Smooth muscle cell (in vitro differentiated cells): ENCODE data around the gene ZBTB7C. TPM values are rescaled to one million over a fixed set of nuclear protein-coding genes. Genes with fewer than 3 reads are reported as not detected.

ENCODE experiments used
- DNase-seq: peaks from one replicate; lab custom pipeline; 2025; ENCODE audit not compliant: unreplicated experiment; lab: John Stamatoyannopoulos, UW
- H2AFZ ChIP-seq: fragments of 200-600 bp; sonication (generic); 2 replicates; pipeline ENCODE4 v1.6.0; 2016; ENCODE audit warnings: antibody characterized with exemption, low read depth, mild to moderate bottlenecking
- H3F3A ChIP-seq: fragments of 200-600 bp; sonication (generic); 2 replicates; pipeline ENCODE4 v1.6.0; 2017; ENCODE audit warnings: antibody characterized with exemption, low read depth
- H3K27ac ChIP-seq: fragments of 200-600 bp; sonication (generic); 2 replicates; pipeline ENCODE4 v1.5.1; 2016; ENCODE audit warnings: low read depth, mild to moderate bottlenecking
- H3K27me3 ChIP-seq: fragments of 200-600 bp; sonication (generic); 2 replicates; pipeline ENCODE4 v1.6.1; 2016; ENCODE audit warnings: low read depth, mild to moderate bottlenecking
- H3K36me3 ChIP-seq: fragments of 200-600 bp; sonication (generic); 2 replicates; pipeline ENCODE4 v1.5.1; 2016; ENCODE audit warnings: low read depth
- H3K4me1 ChIP-seq: fragments of 200-600 bp; sonication (generic); 2 replicates; pipeline ENCODE4 v1.5.1; 2016; ENCODE audit warnings: low read depth
- H3K4me2 ChIP-seq: fragments of 200-600 bp; sonication (generic); 2 replicates; pipeline ENCODE4 v1.6.0; 2016; ENCODE audit warnings: mild to moderate bottlenecking
- H3K4me3 ChIP-seq: fragments of 200-600 bp; sonication (generic); 2 replicates; pipeline ENCODE4 v1.5.1; 2016; ENCODE audit warnings: mild to moderate bottlenecking
- H3K79me2 ChIP-seq: fragments of 200-600 bp; sonication (generic); 2 replicates; pipeline ENCODE4 v1.6.0; 2016; ENCODE audit warnings: low read depth, mild to moderate bottlenecking
- H3K9ac ChIP-seq: fragments of 200-600 bp; sonication (generic); 2 replicates; pipeline ENCODE4 v1.6.0; 2016; ENCODE audit warnings: low read depth
- H3K9me3 ChIP-seq: fragments of 200-600 bp; sonication (generic); replicated peaks from 2 replicates; pipeline ENCODE4 v1.5.1; 2016; ENCODE audit warnings: low read depth
- H4K20me1 ChIP-seq: fragments of 200-600 bp; sonication (generic); 2 replicates; pipeline ENCODE4 v1.6.0; 2016; ENCODE audit warnings: low read depth
- WGBS: methylation state at CpG from one replicate; pipeline ENCODE4 v1.1.7; 2016; ENCODE audit warnings: low lambda C conversion rate; 5-methylcytosine and 5-hydroxymethylcytosine counted together
- polyA plus RNA-seq: library from polyadenylated mRNA; unstranded; fragments of >200 nt; fragmentation: Nextera tagmentation; extraction: Ambion mirVana; gene quantifications from 2 replicates; pipeline ENCODE4 v1.2.1, GENCODE V29; 2016
- total RNA-seq: library from RNA; depleted of rRNA; stranded (reverse); fragments of >200 nt; gene quantifications from 2 replicates; pipeline ENCODE4 v1.2.3, GENCODE V29; 2014
- TF ChIP-seq, protein P1 (sequence below): fragments of 200-600 bp; sonication (generic); IDR thresholded peaks from 2 replicates; pipeline ENCODE4 v1.5.1; 2017; ENCODE audit warnings: borderline replicate concordance, mild to moderate bottlenecking, antibody characterized with exemption; ENCODE audit not compliant: insufficient read depth, poor library complexity, severe bottlenecking

The ZBTB7C gene
- total and polyA plus RNA-seq, 2 experiments from 2014 or later, result 0.48 to 0.63 TPM

DNA sequence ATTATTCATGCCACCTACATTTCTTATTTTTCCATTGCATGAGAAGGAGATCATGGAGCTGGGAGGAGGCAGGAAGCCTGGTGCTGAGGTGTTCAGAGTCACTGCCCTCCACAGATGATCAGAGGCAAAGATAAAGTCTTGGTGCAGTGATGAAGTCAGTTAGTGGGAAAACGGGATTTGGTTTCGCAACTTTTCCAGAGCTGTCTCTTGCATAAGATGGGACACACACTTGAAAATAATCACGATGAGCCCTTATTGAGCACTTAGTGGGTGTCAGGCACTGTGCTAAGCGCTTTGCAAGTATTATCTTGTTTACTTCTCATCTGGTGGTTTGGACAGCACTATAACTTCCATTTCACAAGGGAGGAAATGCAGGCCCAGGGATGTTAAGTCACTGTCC is 256.6 kb downstream of the ZBTB7C start:
- TF ChIP-seq, protein P1, sequence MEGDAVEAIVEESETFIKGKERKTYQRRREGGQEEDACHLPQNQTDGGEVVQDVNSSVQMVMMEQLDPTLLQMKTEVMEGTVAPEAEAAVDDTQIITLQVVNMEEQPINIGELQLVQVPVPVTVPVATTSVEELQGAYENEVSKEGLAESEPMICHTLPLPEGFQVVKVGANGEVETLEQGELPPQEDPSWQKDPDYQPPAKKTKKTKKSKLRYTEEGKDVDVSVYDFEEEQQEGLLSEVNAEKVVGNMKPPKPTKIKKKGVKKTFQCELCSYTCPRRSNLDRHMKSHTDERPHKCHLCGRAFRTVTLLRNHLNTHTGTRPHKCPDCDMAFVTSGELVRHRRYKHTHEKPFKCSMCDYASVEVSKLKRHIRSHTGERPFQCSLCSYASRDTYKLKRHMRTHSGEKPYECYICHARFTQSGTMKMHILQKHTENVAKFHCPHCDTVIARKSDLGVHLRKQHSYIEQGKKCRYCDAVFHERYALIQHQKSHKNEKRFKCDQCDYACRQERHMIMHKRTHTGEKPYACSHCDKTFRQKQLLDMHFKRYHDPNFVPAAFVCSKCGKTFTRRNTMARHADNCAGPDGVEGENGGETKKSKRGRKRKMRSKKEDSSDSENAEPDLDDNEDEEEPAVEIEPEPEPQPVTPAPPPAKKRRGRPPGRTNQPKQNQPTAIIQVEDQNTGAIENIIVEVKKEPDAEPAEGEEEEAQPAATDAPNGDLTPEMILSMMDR, result no peak
- no peaks in the 10 kb centered on the region for H3K36me3 ChIP-seq
- no peak overlapping the region for H3K4me3 ChIP-seq
- no peaks in the 10 kb centered on the region for H3K9me3 ChIP-seq
- no peaks in the 10 kb centered on the region for H3K4me1 ChIP-seq
- no peaks in the 10 kb centered on the region for H4K20me1 ChIP-seq
- H3F3A ChIP-seq, result no peaks in the 10 kb centered on the region
- no peaks in the 10 kb centered on the region for H3K27me3 ChIP-seq
- no peak overlapping the region for H3K9ac ChIP-seq
- no peaks in the 10 kb centered on the region for H3K79me2 ChIP-seq
- no peak for DNase-seq
- no peak overlapping the region for H2AFZ ChIP-seq
- WGBS, result 16% methylated on average over 4 of the region's 4 CpGs
- H3K27ac ChIP-seq, result no peak overlapping the region
- peak overlapping the region; percentile 7 for H3K4me2 ChIP-seq

DNA sequence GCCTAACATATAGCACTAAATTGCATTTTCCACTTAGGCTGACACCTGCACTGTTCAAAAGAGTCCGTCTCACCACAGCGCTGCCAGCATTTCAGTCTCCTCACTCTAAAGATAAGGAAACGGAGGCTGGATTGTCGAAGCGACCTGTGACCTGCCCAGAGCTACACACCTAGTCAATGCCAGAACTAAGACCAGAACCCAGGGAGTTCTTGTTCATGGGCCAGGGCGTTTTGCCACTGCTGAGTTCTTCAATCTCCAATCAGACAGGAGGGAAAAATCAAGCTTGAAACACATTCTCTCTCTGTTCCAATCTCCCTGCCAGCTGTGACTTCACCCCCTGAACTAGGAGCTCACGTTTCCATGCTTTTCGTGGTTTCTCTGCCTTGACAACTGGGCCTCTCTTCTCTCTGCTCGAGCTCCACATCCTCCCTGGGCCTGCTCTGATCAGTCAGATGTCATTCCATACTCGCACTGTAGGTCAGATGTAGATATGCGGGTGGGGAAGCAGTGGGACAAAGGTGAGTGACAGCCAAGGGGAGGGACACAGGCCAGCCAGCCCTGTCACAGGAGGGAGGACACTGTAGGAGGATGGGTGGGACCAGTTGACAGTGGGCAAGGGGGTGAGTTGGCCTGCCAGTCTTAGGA is 257.6 kb downstream of the ZBTB7C start:
- Histone ChIP-seq H3K9me3 (no peaks in the 10 kb centered on the region), H3K4me1 (no peaks in the 10 kb centered on the region), H3K4me3 (no peak overlapping the region), H3F3A (no peaks in the 10 kb centered on the region), H3K36me3 (no peaks in the 10 kb centered on the region), H3K27ac (no peak overlapping the region), H3K79me2 (no peaks in the 10 kb centered on the region), H2AFZ (no peak overlapping the region), H3K9ac (no peak overlapping the region), H3K4me2 (no peak overlapping the region), H3K27me3 (no peaks in the 10 kb centered on the region), H4K20me1 (no peaks in the 10 kb centered on the region)
- TF ChIP-seq, protein P1, result no peak
- DNase-seq, result no peak
- 68% methylated on average over 11 of the region's 11 CpGs for WGBS

DNA sequence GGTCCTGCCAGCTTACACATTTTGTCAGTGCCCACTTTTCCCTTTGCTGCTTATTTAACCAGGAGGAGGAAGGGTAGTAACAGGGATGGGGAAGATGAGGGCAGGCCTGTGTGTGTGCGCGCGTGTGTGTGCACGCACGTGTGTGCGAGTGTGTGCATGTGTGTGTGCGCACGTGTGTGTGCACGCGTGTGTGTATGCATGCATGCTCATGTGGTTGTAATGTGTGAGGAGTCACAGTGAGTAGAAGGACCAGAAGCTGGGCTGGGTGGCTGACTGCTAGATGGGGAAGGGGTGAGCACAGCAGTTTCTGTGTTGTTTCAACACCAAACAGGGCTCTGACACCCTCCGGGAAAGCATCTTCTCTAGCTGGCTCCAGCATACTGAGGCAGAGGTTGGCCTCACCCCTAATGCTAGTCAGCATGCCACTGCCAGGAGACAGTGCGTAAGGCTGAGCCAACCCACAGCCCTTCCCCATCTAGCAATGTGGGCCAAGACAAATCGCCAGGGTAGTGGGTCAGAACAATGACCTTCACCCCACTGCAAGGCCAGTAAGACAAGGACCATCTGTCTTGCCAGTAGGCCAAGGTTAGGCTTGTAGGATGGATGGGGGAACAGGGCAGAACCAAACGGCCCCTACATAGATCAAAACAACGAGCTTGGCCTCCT is 260.0 kb downstream of the ZBTB7C start:
- Histone ChIP-seq H3K79me2 (no peaks in the 10 kb centered on the region), H3K36me3 (no peaks in the 10 kb centered on the region), H3K4me1 (no peaks in the 10 kb centered on the region), H3K9ac (no peak overlapping the region), H3K4me2 (no peak overlapping the region), H3F3A (no peaks in the 10 kb centered on the region), H2AFZ (no peak overlapping the region), H3K27me3 (no peaks in the 10 kb centered on the region), H3K27ac (no peak overlapping the region), H3K9me3 (no peaks in the 10 kb centered on the region), H3K4me3 (no peak overlapping the region), H4K20me1 (no peaks in the 10 kb centered on the region)
- TF ChIP-seq, protein P1, result no peak
- DNase-seq, result no peak
- WGBS, result 94% methylated on average over 15 of the region's 15 CpGs
